ENCODE measurements around the gene MRM1.

DNA sequence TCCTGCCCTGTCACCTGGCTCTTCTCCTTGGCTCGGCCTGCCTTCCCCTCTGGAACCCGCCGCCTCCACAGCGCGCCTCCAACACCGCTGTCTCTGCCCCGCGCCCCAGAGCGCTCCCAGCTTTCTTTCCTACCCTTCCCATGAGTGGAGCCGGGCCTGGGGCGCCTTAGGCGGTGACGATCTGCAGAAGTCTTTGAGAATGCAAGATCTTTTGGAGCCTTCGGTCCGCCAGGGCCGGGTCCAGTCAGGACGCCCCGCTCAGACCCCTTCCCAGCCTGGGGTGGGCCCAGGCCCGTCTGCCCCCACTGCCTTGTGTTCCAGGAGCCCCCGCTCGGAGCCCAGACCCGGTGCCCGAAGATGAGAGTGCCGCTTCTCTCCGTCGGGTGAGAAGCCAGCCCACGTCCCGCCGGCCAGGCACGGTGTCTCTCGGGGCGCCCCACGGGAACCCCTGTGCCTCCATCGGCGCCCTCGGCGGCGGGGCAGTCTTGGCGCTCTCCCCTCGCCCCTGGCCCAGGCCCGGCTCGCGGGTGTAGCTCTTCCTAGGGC is 40.0 kb downstream of the MRM1 start:
- TF ChIP-seq POLR2A (IDR thresholded peaks at IDR 0.05) = no peak
- TF ChIP-seq, protein P1, sequence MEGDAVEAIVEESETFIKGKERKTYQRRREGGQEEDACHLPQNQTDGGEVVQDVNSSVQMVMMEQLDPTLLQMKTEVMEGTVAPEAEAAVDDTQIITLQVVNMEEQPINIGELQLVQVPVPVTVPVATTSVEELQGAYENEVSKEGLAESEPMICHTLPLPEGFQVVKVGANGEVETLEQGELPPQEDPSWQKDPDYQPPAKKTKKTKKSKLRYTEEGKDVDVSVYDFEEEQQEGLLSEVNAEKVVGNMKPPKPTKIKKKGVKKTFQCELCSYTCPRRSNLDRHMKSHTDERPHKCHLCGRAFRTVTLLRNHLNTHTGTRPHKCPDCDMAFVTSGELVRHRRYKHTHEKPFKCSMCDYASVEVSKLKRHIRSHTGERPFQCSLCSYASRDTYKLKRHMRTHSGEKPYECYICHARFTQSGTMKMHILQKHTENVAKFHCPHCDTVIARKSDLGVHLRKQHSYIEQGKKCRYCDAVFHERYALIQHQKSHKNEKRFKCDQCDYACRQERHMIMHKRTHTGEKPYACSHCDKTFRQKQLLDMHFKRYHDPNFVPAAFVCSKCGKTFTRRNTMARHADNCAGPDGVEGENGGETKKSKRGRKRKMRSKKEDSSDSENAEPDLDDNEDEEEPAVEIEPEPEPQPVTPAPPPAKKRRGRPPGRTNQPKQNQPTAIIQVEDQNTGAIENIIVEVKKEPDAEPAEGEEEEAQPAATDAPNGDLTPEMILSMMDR (IDR thresholded peaks at IDR 0.05) = no peak
- no peak for TF ChIP-seq POLR2AphosphoS5 (IDR thresholded peaks at IDR 0.05)

All from transverse colon (tissue), 4 donors.